Measurements from ENCODE around the gene AMBRA1.

The AMBRA1 gene

DNA sequence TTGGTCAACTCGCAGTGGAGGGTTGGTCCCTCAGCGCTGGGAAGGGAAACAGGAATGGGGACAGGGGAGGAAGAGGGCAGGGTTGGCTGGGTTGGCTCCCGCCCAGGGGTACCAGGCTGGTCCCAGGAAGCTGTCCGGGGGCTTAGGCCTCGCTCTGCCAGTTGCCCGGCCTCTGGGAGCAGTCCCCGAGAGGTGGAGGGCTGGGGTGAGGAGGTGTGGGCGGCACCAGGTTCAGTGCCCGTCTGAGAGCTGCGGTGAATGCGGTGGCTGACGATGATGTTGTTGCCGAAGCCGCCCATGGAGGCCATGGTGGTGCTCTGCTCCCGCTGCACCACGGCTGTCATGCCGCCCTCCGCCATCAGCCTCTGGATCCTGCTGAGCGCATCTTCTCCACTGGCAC lies 196.3 kb downstream of the AMBRA1 start:
- DNase-seq (ENCODE audit: low spot score), result no peak

DNA sequence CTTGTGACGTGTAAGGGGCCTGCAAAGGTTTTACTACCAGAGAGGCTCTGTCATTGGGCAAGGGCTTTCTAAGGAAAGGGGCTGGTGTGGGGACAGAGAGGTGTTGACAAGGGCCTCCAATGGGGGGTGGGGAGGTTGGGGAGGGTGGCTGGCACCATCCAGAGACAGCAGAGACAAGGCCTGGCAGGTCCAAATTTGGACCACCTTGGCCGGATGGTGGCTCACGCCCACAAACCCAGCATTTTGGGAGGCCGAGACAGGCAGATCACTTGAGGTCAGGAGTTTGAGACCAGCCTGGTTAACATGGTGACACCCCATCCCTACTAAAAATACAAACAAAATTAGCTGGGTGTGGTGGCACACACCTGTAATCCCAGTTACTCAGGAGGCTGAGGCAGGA lies 200.1 kb downstream of the AMBRA1 start:
- DNase-seq (ENCODE audit: low spot score), result no peak

DNA sequence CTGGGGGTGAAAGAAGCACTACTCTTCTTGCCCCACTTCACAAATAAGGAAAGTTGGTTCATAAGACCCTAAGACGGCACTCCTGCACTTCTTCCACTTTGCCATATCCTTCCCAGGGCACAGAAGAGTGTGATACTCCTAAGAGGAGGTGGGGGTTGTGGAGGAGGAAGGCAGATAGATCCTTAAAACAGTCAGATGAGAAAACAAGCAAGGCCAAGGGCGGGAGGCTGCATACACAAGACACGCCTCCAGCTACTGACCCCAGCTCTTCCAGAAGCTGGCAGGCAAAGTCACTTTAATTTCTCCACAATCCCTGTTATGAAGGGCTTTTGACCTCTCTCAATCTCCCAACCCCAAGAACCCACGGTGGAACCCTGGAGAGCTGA lies 200.6 kb downstream of the AMBRA1 start:
- no peak for DNase-seq (ENCODE audit: low spot score)

- DNase-seq (ENCODE audit: low spot score), result peak; percentile 66
Measured at GRCh38 chr11:46392421-46393230, 201.2 kb downstream of the AMBRA1 start.

GRCh38 chr11:46391578-46392420 lies 202.0 kb downstream of the AMBRA1 start, which contains the start of gene CHRM4:
CHRM4 (minus strand) TSS chr11:46391776; CDS start chr11:46386557, 5,219 bp downstream.
- peak; percentile 90 for DNase-seq (ENCODE audit: low spot score)

GRCh38 chr11:46391186-46391577 lies 202.6 kb downstream of the AMBRA1 start:
- peak; percentile 58 for DNase-seq (ENCODE audit: low spot score)

GRCh38 chr11:46390331-46391171 lies 203.3 kb downstream of the AMBRA1 start:
- DNase-seq (ENCODE audit: low spot score), result no peak

- DNase-seq (ENCODE audit: low spot score), result peak; percentile 92
Measured at GRCh38 chr11:46389450-46390330, 204.1 kb downstream of the AMBRA1 start.

DNA sequence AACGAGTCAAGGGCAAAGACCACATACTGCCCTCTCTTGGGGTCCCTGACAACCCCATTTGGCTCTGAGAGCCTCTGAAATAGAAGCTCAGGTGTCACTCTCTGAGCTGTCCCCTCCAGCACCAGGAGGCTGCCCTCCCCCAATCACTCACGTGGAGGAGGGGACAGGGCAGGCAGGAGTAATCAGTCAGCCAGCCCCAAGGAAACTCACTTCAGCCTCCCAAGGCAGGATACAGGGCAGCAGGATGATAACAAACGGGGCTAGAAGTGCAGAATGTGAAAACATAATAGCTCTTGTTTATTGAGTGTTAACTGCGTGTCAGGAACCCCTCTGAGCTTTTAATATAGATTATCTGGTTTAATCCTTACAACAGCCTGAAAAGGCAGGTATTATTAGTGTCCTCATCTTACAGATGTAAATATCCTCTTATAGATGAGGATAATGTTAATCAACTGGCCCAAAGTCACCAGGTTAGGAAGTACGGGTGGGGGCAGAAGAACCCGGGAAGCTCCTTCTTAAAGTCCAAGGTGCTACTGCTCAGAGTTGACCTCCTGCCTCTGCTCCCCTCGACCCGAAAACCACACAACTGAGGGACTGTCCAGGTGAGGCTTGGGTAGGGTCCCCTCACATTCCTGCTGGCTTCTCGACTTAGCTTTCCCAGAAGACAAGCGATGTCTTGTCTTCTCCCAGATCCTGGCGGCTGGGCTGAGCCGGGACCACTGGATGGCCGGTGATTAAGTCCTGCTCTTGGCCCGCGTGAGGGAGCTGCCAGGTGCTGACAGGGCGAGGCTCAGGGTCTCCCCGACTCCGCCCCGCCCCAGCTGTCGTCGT lies 205.0 kb downstream of the AMBRA1 start:
- DNase-seq (ENCODE audit: low spot score), result no peak

- no peak for DNase-seq (ENCODE audit: low spot score)
Measured at GRCh38 chr11:46387919-46388618, 205.8 kb downstream of the AMBRA1 start.

DNA sequence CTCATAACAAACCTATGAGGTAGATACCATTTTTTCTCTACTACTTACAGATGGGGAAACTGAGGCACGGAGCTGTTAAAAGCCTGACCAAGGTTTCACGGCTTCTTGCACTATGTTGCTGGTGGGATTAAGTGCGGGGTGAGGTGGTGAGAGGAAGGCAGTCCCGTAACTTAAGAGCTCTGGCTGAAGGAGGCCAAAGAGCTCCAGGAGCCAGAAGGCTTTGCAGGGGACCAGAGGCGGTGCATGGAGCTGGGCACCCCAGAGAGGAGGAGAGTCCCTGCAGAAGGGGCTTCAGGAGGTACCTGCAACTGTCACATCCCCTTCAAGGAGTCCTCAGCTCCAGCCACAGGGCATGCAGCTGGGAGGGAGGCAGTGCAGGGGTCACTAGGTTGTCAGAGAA lies 206.4 kb downstream of the AMBRA1 start:
- no peak for DNase-seq (ENCODE audit: low spot score)

DNA sequence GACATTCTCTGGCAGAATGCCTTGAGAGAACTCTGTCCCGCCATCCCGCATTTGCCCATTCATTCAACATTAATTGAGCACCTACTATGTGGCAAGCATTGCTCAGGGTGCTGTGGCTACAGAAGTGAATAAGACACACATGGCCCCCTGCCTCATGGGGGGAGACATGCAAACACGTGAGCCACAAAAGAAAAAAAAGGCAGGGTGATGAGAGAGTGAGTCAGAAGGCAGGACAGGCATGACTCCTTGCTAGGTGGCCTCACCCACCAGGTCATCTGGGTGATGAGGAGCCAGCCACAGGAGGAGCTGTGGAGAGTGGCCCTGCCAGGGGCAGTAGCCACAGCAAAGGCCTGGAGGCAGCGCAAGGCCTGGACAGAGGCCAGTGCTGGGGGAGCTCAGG lies 207.1 kb downstream of the AMBRA1 start:
- DNase-seq (ENCODE audit: low spot score), result no peak

- DNase-seq (ENCODE audit: low spot score), result no peak
Measured at GRCh38 chr11:46386005-46386578, 207.7 kb downstream of the AMBRA1 start.

- DNase-seq (ENCODE audit: low spot score), result no peak
Measured at GRCh38 chr11:46385169-46386004, 208.4 kb downstream of the AMBRA1 start.

- DNase-seq (ENCODE audit: low spot score), result no peak
Measured at GRCh38 chr11:46383974-46384701, 209.7 kb downstream of the AMBRA1 start.

DNA sequence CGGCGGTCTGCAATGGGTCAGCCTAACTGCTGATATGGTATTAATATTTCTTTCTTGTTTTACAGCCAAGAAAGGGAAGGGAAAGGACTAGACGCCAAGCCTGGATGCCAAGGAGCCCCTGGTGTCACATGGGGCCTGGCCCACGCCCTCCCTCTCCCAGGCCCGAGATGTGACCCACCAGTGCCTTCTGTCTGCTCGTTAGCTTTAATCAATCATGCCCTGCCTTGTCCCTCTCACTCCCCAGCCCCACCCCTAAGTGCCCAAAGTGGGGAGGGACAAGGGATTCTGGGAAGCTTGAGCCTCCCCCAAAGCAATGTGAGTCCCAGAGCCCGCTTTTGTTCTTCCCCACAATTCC lies 210.4 kb downstream of the AMBRA1 start:
- no peak for DNase-seq (ENCODE audit: low spot score)

DNA sequence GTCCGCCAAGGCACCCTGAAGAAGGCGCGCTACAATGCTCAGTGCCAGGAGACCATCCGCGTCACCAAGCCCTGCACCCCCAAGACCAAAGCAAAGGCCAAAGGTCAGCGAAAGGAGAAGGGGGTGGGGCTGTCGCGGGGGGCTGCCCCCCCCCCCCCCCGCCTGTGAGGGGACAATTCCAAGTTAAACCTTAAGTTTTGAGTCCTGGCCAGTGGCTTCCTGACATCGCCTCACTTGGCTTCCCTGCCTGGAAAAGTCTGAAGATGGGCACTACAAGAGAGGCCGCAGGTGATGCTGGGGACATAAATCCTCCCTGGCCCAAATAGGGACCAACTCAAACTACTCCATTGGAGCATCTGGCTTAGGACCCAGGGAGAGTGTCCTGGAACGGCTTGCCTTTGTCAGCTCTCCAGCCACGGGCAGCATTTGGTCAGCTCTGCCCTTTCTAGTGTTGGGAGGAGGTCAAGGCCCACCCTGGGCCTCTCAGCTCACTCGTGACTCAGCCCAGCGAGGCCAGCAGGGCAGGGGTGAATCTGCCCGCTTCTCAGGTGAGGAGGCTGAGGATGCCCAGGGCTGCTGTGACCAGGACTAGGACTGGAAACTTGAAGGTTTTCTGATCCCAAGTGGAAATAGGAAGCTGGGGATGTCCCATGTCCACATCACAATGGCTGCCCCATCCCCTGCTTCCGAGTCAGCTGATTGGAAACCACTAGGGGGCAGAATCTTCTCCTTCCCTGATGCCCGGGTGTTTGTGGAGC lies 211.0 kb downstream of the AMBRA1 start:
- peak; percentile 64 for DNase-seq (ENCODE audit: low spot score)
